CD8-positive, alpha-beta memory T cell (primary cell): Measurements from ENCODE around the gene ZNF101. TPM values are rescaled to one million over a fixed set of nuclear protein-coding genes. Genes with fewer than 3 reads are reported as not detected.

Source experiments
- CTCF ChIA-PET: fragments of 350-600 bp; sonication (Branson Sonifier 250); formaldehyde crosslinking; loops from one replicate; lab custom pipeline; 2021; ENCODE audit warnings: antibody characterized with exemption; lab: Charles Lee
- POLR2A ChIA-PET: fragments of 350-600 bp; sonication (Branson Sonifier 250); formaldehyde crosslinking; loops from one replicate; lab custom pipeline; 2021; ENCODE audit warnings: antibody characterized with exemption; lab: Charles Lee
- DNase-seq, 5 donors: peaks; one replicate each; pipeline versions ENCODE4 v3.0.0 to v3.0.0-alpha.2; 2020 to 2022; ENCODE audit warnings: mixed read lengths in 1 of 5
- H3K27ac ChIP-seq: one replicate; pipeline ENCODE4 v1.7.0; 2013; ENCODE audit warnings: low read depth, mild to moderate bottlenecking, low read length, moderate library complexity
- H3K27me3 ChIP-seq: 2 replicates; pipeline ENCODE4 v1.7.0; 2013; ENCODE audit warnings: low read length, mild to moderate bottlenecking; ENCODE audit not compliant: insufficient read depth, poor library complexity, severe bottlenecking
- H3K36me3 ChIP-seq: 2 replicates; pipeline ENCODE4 v1.7.0; 2013; ENCODE audit warnings: mild to moderate bottlenecking, low read length, moderate library complexity; ENCODE audit not compliant: insufficient read depth
- H3K4me1 ChIP-seq: 2 replicates; pipeline ENCODE4 v1.7.0; 2013; ENCODE audit warnings: mild to moderate bottlenecking, low read length, moderate library complexity; ENCODE audit not compliant: insufficient read depth
- H3K4me3 ChIP-seq: 2 replicates; pipeline ENCODE4 v1.7.0; 2013; ENCODE audit warnings: mild to moderate bottlenecking, low read length
- H3K9me3 ChIP-seq: 2 replicates; pipeline ENCODE4 v1.7.0; 2013; ENCODE audit warnings: mild to moderate bottlenecking, low read length
- H3K27ac Mint-ChIP-seq, 8 donors: one replicate each; pipeline ENCODE4 v1.8.0; 2020 to 2021; ENCODE audit warnings: mixed read lengths in 8 of 8, mild to moderate bottlenecking in 6 of 8, inconsistent platforms in 3 of 8, moderate library complexity in 3 of 8
- H3K27me3 Mint-ChIP-seq, 2 donors: one replicate each; pipeline ENCODE4 v1.8.0; 2020 to 2021; ENCODE audit warnings: mixed read lengths in 2 of 2, mild to moderate bottlenecking in 1 of 2, moderate library complexity in 1 of 2
- H3K36me3 Mint-ChIP-seq, 3 donors: one replicate each; pipeline ENCODE4 v1.8.0; 2020 to 2021; ENCODE audit warnings: mixed read lengths in 3 of 3, inconsistent platforms in 1 of 3, mild to moderate bottlenecking in 1 of 3
- H3K4me1 Mint-ChIP-seq, 3 donors: one replicate each; pipeline ENCODE4 v1.8.0; 2020 to 2021; ENCODE audit warnings: mixed read lengths in 3 of 3, inconsistent platforms in 1 of 3, mild to moderate bottlenecking in 1 of 3
- H3K4me3 Mint-ChIP-seq, 7 donors: one replicate each; pipeline ENCODE4 v1.8.0; 2020 to 2021; ENCODE audit warnings: mixed read lengths in 7 of 7, mild to moderate bottlenecking in 6 of 7, moderate library complexity in 4 of 7, inconsistent platforms in 2 of 7
- H3K9me3 Mint-ChIP-seq, 5 donors: one replicate each; pipeline ENCODE4 v1.8.0; 2020 to 2022; ENCODE audit warnings: mixed read lengths in 5 of 5, mild to moderate bottlenecking in 3 of 5, moderate library complexity in 2 of 5, inconsistent platforms in 1 of 5
- polyA plus RNA-seq: library from polyadenylated mRNA; unstranded; fragments of 300-500 nt; fragmentation: Illumina TruSeq; gene quantifications from one replicate; pipeline ENCODE4 v1.2.3, GENCODE V29; 2021
- total RNA-seq, 2 experiments: library from RNA; stranded (reverse); gene quantifications; one replicate each; pipeline ENCODE4 v1.2.3, GENCODE V29; 2021

The ZNF101 gene
- total and polyA plus RNA-seq, 3 experiments from 2014 or later, result 73.6 to 103 (median 74.0) TPM

DNA sequence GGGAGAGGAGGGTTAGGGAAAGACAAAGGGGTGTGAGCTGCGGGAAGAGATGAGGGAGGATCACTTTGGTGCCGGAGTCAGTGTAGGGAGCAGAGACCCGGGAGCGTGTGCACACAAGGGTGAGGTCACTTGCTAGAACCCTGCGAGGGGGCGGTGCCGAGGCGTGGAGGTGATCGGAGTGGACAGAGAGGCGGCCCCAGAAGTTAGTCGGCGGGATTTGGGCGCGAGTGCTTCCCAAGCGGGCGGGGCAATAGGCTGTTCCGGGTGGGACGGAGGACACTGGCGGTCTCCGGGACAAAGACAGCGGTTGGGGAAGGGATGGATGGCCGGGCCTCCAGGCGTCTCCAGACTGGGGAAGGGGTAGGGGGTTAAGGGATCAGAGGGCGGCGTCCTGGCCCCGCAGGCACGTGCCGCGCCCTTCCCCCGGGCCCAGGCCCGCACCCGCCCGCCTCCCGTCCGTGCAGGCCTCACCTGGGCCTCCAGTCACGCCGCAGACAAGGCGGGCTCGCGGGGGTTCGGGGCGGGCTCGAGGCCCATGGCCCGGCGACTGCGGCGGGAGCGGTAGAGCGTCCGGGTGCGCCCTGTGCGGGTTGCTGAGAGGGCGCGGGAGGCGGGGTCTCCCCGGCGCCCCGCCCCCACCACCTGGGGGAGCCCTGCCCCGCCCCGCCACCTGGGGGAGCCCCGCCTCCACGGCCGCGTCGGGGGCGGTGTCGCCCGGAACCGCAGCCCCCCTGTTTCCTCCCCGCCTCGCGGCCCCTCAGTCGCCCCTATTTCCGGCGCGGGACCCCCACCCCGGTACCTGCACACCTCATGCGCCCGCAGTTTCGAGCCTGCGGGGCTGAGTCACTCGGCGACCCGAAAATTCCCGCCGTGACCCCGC, 40.8 kb upstream of the ZNF101 start, which contains the start of gene LPAR2:
LPAR2 (minus strand) TSS at position 600 of the 880 bp plus-strand sequence. CDS start 945 bp downstream, outside the sequence.
- POLR2A ChIA-PET, result interaction anchor here (0.7 to 1.5 kb wide), 10 partner anchors 10 to 74 kb away, joined by 3 to 11 read pairs (median 6); partner anchors contain the start of genes ATP13A1, PBX4 and ZNF101
- peak within 1 kb of the TSS; percentile 87 to 97 (median 96) for H3K27ac Mint-ChIP-seq
- peaks cover 3 to 54% (median 6%) of the 10 kb centered on the region in 3 donors for H3K36me3 Mint-ChIP-seq
- CTCF ChIA-PET, result interaction anchor here (0.6 to 1.1 kb wide), 5 partner anchors 8 to 96 kb away, joined by 3 to 7 read pairs (median 5); no protein-coding TSS in a partner anchor
- Histone ChIP-seq H3K4me1 (peaks cover 17% of the 10 kb centered on the region), H3K9me3 (no peaks in the 10 kb centered on the region), H3K4me3 (peak within 1 kb of the TSS; percentile 80), H3K36me3 (peaks cover 7% of the 10 kb centered on the region), H3K27me3 (no peaks in the 10 kb centered on the region), H3K27ac (peak within 1 kb of the TSS; percentile 61)
- H3K4me3 Mint-ChIP-seq, result peak within 1 kb of the TSS; percentile 89 to 96 (median 94)
- peaks cover 0 to 1% (median 0%) of the 10 kb centered on the region in 5 donors for H3K9me3 Mint-ChIP-seq
- peaks cover 23 to 39% (median 32%) of the 10 kb centered on the region in 3 donors for H3K4me1 Mint-ChIP-seq
- peak; percentile 76 to 90 (median 83) for DNase-seq
- no peaks in the 10 kb centered on the region for H3K27me3 Mint-ChIP-seq

- POLR2A ChIA-PET, result interaction anchor here (0.6 to 1.5 kb wide), 10 partner anchors 11 to 112 kb away, joined by 3 to 11 read pairs (median 8); partner anchors contain the start of genes ATP13A1, PBX4 and ZNF101
- no peaks in the 10 kb centered on the region for H3K27me3 ChIP-seq
- CTCF ChIA-PET, result interaction anchor here (0.6 to 1.1 kb wide), 4 partner anchors 9 to 96 kb away, joined by 3 to 7 read pairs (median 4); no protein-coding TSS in a partner anchor
- peaks cover 8 to 56% (median 10%) of the 10 kb centered on the region in 3 donors for H3K36me3 Mint-ChIP-seq
- peaks cover 17% of the 10 kb centered on the region for H3K4me1 ChIP-seq
- H3K9me3 ChIP-seq, result no peaks in the 10 kb centered on the region
- peak overlapping the region; percentile 70 to 97 (median 87) for H3K27ac Mint-ChIP-seq
- H3K4me3 Mint-ChIP-seq, result peak overlapping the region; percentile 72 to 95 (median 84)
- no peaks in the 10 kb centered on the region for H3K27me3 Mint-ChIP-seq
- DNase-seq, result peak; percentile 31 to 71 (median 40)
- peaks cover 0 to 1% (median 0%) of the 10 kb centered on the region in 5 donors for H3K9me3 Mint-ChIP-seq
- H3K27ac ChIP-seq, result no peak overlapping the region
- peaks cover 24 to 43% (median 33%) of the 10 kb centered on the region in 3 donors for H3K4me1 Mint-ChIP-seq
- H3K36me3 ChIP-seq, result peaks cover 11% of the 10 kb centered on the region
- peak overlapping the region; percentile 22 for H3K4me3 ChIP-seq
Observed at GRCh38 chr19:19628501-19629134, 40.0 kb upstream of the ZNF101 start.

- H3K27ac ChIP-seq, result no peak overlapping the region
- no peaks in the 10 kb centered on the region for H3K27me3 Mint-ChIP-seq
- peaks cover 26 to 38% (median 27%) of the 10 kb centered on the region in 3 donors for H3K4me1 Mint-ChIP-seq
- H3K4me3 Mint-ChIP-seq, result peak overlapping the region in 3 of 7 donors; percentile 52 to 57 (median 54)
- DNase-seq, result no peak
- POLR2A ChIA-PET, result no interaction called here
- no peaks in the 10 kb centered on the region for H3K27me3 ChIP-seq
- CTCF ChIA-PET, result interaction anchor here (1.5 kb wide), 1 partner anchor 32 kb away, joined by 4 read pairs; no protein-coding TSS in a partner anchor
- H3K4me3 ChIP-seq, result no peak overlapping the region
- no peaks in the 10 kb centered on the region for H3K9me3 ChIP-seq
- H3K36me3 ChIP-seq, result peaks cover 20% of the 10 kb centered on the region
- peaks cover 20% of the 10 kb centered on the region for H3K4me1 ChIP-seq
- H3K9me3 Mint-ChIP-seq, result peaks cover 0 to 1% (median 0%) of the 10 kb centered on the region in 5 donors
- H3K36me3 Mint-ChIP-seq, result peaks cover 11 to 59% (median 13%) of the 10 kb centered on the region in 3 donors
- peak overlapping the region in 4 of 8 donors; percentile 50 to 87 (median 66) for H3K27ac Mint-ChIP-seq
Observed at GRCh38 chr19:19630062-19630414, 38.6 kb upstream of the ZNF101 start.

DNA sequence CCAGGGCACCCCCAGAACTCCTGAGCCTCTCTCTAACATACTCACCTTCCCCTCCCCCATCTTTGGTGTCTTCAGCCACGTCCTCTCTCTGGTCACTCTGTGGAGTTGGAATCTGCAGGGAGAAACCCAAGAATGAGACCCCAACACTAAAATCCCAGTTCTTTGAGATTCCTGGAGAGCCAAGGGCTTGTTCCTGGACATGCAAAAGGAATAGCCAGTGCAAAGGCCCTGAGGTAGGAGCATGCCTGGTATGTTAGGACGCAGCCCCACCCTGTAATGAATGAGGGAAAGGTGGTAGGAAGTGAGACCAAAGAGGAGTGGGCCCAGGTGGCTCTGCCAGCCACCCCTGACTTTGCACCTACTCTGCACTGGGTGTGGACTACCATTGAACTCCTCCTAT, 38.2 kb upstream of the ZNF101 start:
- no peak overlapping the region for H3K27ac ChIP-seq
- H3K27me3 ChIP-seq, result no peaks in the 10 kb centered on the region
- Mint-ChIP-seq H3K4me1 (peaks cover 26 to 39% (median 27%) of the 10 kb centered on the region in 3 donors), H3K27me3 (no peaks in the 10 kb centered on the region), H3K36me3 (peaks cover 11 to 63% (median 13%) of the 10 kb centered on the region in 3 donors), H3K9me3 (peaks cover 0 to 1% (median 0%) of the 10 kb centered on the region in 5 donors), H3K27ac (peak overlapping the region in 5 of 8 donors; percentile 2 to 87 (median 54)), H3K4me3 (peak overlapping the region in 3 of 7 donors; percentile 52 to 57 (median 54))
- no peaks in the 10 kb centered on the region for H3K9me3 ChIP-seq
- peaks cover 24% of the 10 kb centered on the region for H3K36me3 ChIP-seq
- DNase-seq, result no peak
- H3K4me1 ChIP-seq, result peaks cover 20% of the 10 kb centered on the region
- ChIA-PET POLR2A (interaction anchor here (0.6 kb wide), 1 partner anchor 1797 kb away, joined by 3 read pairs; no protein-coding TSS in a partner anchor), CTCF (interaction anchor here (1.5 kb wide), 1 partner anchor 33 kb away, joined by 4 read pairs; no protein-coding TSS in a partner anchor)
- no peak overlapping the region for H3K4me3 ChIP-seq

DNA sequence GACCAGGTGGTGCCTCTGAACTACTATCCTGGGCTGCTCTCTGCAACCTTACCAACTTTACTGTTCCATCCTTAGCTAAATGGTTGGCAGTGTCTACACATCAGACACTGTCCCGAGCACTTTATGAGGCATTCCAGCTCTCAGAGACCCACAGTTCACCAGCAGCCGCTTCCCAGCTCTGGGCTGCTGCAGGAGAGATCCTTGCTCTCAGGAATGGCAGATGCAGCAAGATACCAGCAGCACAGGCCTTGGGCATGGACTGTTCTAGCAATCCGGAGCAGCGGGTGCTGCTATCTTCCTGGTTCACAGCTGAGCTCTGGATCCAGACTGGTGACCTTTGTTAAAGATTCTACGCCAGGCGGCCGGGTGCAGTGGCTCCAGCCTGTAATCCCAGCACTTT, 37.3 kb upstream of the ZNF101 start:
- Histone ChIP-seq H3K36me3 (peaks cover 25% of the 10 kb centered on the region), H3K27ac (no peak overlapping the region), H3K27me3 (no peaks in the 10 kb centered on the region), H3K4me3 (no peak overlapping the region), H3K4me1 (peaks cover 15% of the 10 kb centered on the region), H3K9me3 (no peaks in the 10 kb centered on the region)
- Mint-ChIP-seq H3K4me3 (peak overlapping the region in 1 of 7 donors; percentile 43), H3K9me3 (peaks cover 0 to 1% (median 0%) of the 10 kb centered on the region in 5 donors), H3K27me3 (no peaks in the 10 kb centered on the region), H3K4me1 (peaks cover 25 to 37% (median 26%) of the 10 kb centered on the region in 3 donors), H3K36me3 (peaks cover 11 to 68% (median 13%) of the 10 kb centered on the region in 3 donors), H3K27ac (peak overlapping the region in 4 of 8 donors; percentile 40 to 87 (median 56))
- no peak for DNase-seq
- ChIA-PET CTCF (interaction anchor here (1.2 kb wide), 1 partner anchor 99 kb away, joined by 3 read pairs; no protein-coding TSS in a partner anchor), POLR2A (interaction anchor here (0.7 kb wide), 1 partner anchor 323 kb away, joined by 7 read pairs; no protein-coding TSS in a partner anchor)

DNA sequence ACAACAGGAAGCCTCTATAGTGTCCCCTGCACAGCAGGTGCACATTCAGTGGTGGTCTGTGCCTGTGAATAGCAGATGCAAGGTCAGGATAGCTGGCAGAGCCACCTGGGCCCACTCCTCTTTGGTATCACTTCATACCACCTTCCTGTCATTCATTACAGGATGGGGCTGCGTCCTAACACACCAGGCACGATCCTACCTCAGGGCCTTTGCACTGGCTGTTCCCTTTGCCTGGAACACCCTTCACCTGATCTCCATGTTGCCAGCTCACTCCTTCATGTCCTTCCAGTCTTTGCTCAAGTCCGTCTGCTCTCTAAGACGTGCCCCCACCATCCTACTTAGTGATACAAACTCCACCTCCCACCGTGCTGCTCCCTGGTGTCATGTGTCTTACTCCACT, 36.0 kb upstream of the ZNF101 start:
- Mint-ChIP-seq H3K4me1 (peaks cover 13 to 24% (median 13%) of the 10 kb centered on the region in 3 donors), H3K36me3 (peaks cover 11 to 71% (median 13%) of the 10 kb centered on the region in 3 donors), H3K9me3 (peaks cover 0 to 1% (median 0%) of the 10 kb centered on the region in 5 donors), H3K27ac (peak overlapping the region in 5 of 8 donors; percentile 5 to 79 (median 51)), H3K27me3 (no peaks in the 10 kb centered on the region), H3K4me3 (peak overlapping the region in 1 of 7 donors; percentile 11)
- peaks cover 25% of the 10 kb centered on the region for H3K36me3 ChIP-seq
- H3K4me1 ChIP-seq, result peaks cover 4% of the 10 kb centered on the region
- DNase-seq, result no peak
- H3K4me3 ChIP-seq, result no peak overlapping the region
- no peak overlapping the region for H3K27ac ChIP-seq
- POLR2A ChIA-PET, result no interaction called here
- CTCF ChIA-PET, result interaction anchor here (1.2 kb wide), 1 partner anchor 100 kb away, joined by 3 read pairs; no protein-coding TSS in a partner anchor
- no peaks in the 10 kb centered on the region for H3K9me3 ChIP-seq
- H3K27me3 ChIP-seq, result no peaks in the 10 kb centered on the region
